T-cell (primary cell): ENCODE data around the gene MILR1. TPM values are rescaled to one million over a fixed set of nuclear protein-coding genes. Genes with fewer than 3 reads are reported as not detected.
A peak's percentile ranks its signal among the peaks of the same experiment; 100 is the strongest.

Experiments
- ATAC-seq, 4 experiments: fragments of 200-7000 bp in 3 of 4; fragments of 150-1000 bp in 1 of 4; cut with Tn5 transposase; replicated peaks in 1 of 4; 1 replicate in 3 of 4; 2 replicates in 1 of 4; pipeline ENCODE4 v1.10.0; 2021; ENCODE audit warnings: moderate library complexity in 3 of 4, mild to moderate bottlenecking in 2 of 4, moderate number of reproducible peaks in 1 of 4
- CTCF ChIA-PET, 2 donors: fragments of 300-600 bp; sonication (Branson Sonifier 250); formaldehyde crosslinking; loops; one replicate each; lab custom pipeline; 2022; ENCODE audit warnings: antibody characterized with exemption in 2 of 2; lab: Charles Lee
- POLR2A ChIA-PET, 2 donors: fragments of 300-600 bp; sonication (Branson Sonifier 250); formaldehyde crosslinking; loops; one replicate each; lab custom pipeline; 2022; ENCODE audit warnings: antibody characterized with exemption in 2 of 2; lab: Charles Lee
- DNase-seq, 35 experiments: peaks; one replicate each; pipeline versions ENCODE4 v3.0.0 to v3.0.0-alpha.2; 2013 to 2023
- H3K27ac ChIP-seq: one replicate; pipeline ENCODE4 v1.5.1; 2013; ENCODE audit warnings: low read length
- H3K27me3 ChIP-seq, 2 experiments: replicated peaks in 1 of 2; 1 replicate in 1 of 2; 2 replicates in 1 of 2; pipeline versions ENCODE4 v1.6.1 to v1.7.0; 2013; ENCODE audit warnings: low read length in 1 of 2, mixed read lengths in 1 of 2; ENCODE audit not compliant: control insufficient read depth in 2 of 2, insufficient read depth in 2 of 2; ENCODE audit errors: extremely low read depth in 1 of 2
- H3K36me3 ChIP-seq, 2 donors: 1 replicate in 1 of 2; 2 replicates in 1 of 2; pipeline versions ENCODE4 v1.6.1 to v1.7.0; 2013; ENCODE audit warnings: low read length in 1 of 2; ENCODE audit not compliant: control insufficient read depth in 2 of 2, insufficient read depth in 1 of 2; ENCODE audit errors: extremely low read depth in 1 of 2
- H3K4me1 ChIP-seq, 2 experiments: 1 replicate in 1 of 2; 2 replicates in 1 of 2; pipeline versions ENCODE4 v1.6.1 to v1.7.0; 2013; ENCODE audit warnings: low read length in 2 of 2, mixed read lengths in 1 of 2; ENCODE audit not compliant: insufficient read depth in 2 of 2, control insufficient read depth in 1 of 2; ENCODE audit errors: extremely low read depth in 1 of 2
- H3K4me3 ChIP-seq, 2 donors: 1 replicate in 1 of 2; 2 replicates in 1 of 2; pipeline versions ENCODE4 v1.5.1 to v1.7.0; 2013; ENCODE audit warnings: mild to moderate bottlenecking in 2 of 2, low read length in 1 of 2, moderate library complexity in 1 of 2; ENCODE audit not compliant: control insufficient read depth in 1 of 2; ENCODE audit errors: extremely low read depth in 1 of 2
- H3K9me3 ChIP-seq: 2 replicates; pipeline ENCODE4 v1.7.0; 2013
- H3K27ac Mint-ChIP-seq, 2 donors: one replicate each; pipeline ENCODE4 v1.8.0; 2020 to 2021; ENCODE audit warnings: mild to moderate bottlenecking in 2 of 2, mixed read lengths in 2 of 2
- H3K27me3 Mint-ChIP-seq, 2 donors: one replicate each; pipeline ENCODE4 v1.8.0; 2021 to 2022; ENCODE audit warnings: mixed read lengths in 2 of 2
- H3K36me3 Mint-ChIP-seq: one replicate; pipeline ENCODE4 v1.8.0; 2021; ENCODE audit warnings: mixed read lengths
- H3K4me1 Mint-ChIP-seq, 3 donors: one replicate each; pipeline ENCODE4 v1.8.0; 2020 to 2022; ENCODE audit warnings: mixed read lengths in 3 of 3, mild to moderate bottlenecking in 1 of 3
- H3K4me3 Mint-ChIP-seq, 3 donors: one replicate each; pipeline ENCODE4 v1.8.0; 2020 to 2022; ENCODE audit warnings: mild to moderate bottlenecking in 3 of 3, mixed read lengths in 3 of 3, moderate library complexity in 3 of 3
- H3K9me3 Mint-ChIP-seq, 3 donors: one replicate each; pipeline ENCODE4 v1.8.0; 2020 to 2022; ENCODE audit warnings: mixed read lengths in 3 of 3
- WGBS: methylation state at CpG from one replicate; pipeline ENCODE4 v1.1.5; 2013; ENCODE audit warnings: missing lambda C conversion rate; ENCODE audit not compliant: insufficient coverage; 5-methylcytosine and 5-hydroxymethylcytosine counted together
- total RNA-seq, 35 experiments: library from RNA in 6 of 35; stranded (reverse) in 6 of 35; fragments of 120-200 nt in 1 of 35; gene quantifications; one replicate each; pipeline versions ENCODE4 v1.2.1 to v1.2.4 and lab custom pipeline; 2013 to 2026

MILR1 gene
- total RNA-seq, 5 donors from 2014 or later (not counting 1 experiment from before 2014, with no cell fraction given), result 0.22 to 0.76 TPM; not detected in 3

DNA sequence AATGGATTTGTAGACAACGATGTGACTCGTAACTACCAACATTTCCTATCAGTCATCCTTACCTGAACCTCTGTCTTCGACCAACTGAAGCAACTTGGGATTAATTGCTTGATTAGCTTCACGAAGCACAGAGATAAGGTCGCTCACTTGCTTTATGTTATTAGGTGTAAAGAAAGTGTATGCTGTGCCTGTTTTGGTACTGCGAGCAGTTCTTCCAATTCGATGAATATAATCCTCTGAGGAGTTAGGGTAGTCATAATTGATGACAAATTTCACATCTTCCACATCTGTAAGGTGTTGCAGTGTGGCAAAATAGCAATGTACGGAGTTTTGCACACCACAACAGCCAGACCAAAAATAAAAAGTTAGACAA lies 51.6 kb downstream of the MILR1 start:
- DNase-seq (peak in 1 of 35 experiments; percentile 37), ATAC-seq (no peak)
- Mint-ChIP-seq H3K36me3 (peaks cover 59% of the 10 kb centered on the region), H3K4me3 (peak overlapping the region in 1 of 3 donors; percentile 100), H3K9me3 (no peaks in the 10 kb centered on the region), H3K27me3 (no peaks in the 10 kb centered on the region), H3K4me1 (peaks cover 90 to 99% (median 91%) of the 10 kb centered on the region in 3 donors), H3K27ac (peak overlapping the region; percentile 41 to 68)
- ChIA-PET CTCF (no interaction called here), POLR2A (no interaction called here)
- 90% methylated on average over 2 of the region's 8 CpGs for WGBS
- peak overlapping the region; percentile 99 for H3K27ac ChIP-seq
- H3K9me3 ChIP-seq, result no peaks in the 10 kb centered on the region
- H3K27me3 ChIP-seq, result no peaks in the 10 kb centered on the region
- H3K4me3 ChIP-seq, result no peak overlapping the region
- peaks cover 26 to 31% of the 10 kb centered on the region in 2 experiments for H3K4me1 ChIP-seq
- H3K36me3 ChIP-seq, result peaks cover 6 to 74% of the 10 kb centered on the region in 2 donors

DNA sequence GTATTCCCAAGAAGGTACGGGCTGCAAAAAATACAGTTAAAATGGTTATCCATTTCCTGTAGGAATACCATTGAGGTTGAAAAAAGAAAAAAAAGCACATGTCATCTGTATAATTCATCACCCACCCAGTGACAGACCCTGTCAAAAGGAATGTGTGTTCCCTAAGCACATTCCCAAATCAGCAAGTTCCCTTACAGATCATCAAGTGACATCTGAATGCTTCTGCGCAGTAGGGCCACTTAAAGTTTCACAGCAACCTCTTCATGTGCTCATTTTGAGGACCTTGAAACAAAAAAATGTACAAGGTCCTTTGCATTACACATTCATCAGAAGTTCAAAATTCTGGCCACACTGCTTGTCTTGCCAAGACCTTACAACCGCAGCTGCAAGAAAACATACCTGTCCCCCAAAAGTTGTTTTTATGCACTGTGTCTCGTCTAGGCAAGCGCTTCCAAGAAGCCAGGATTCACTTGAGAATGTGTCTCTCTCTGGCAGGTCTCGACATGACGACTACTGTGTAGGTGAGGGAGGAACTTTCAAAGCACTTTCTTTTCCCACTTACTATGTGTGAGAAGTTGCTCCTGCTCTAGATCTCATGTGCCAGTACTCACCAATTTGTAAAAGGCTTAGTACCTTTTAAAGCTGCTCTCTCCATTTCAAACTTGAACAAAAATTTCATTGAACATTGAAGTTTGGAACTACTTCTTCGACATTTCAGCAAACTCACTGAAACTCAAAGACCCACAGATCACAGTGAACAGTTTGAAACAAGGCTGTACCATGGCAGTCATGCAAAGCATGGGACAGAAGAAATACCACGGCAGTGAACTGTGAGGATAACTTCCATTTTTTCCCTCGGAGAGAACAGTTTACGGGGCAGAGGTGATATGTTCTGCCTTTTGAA lies 52.2 kb downstream of the MILR1 start:
- peaks cover 6 to 74% of the 10 kb centered on the region in 2 donors for H3K36me3 ChIP-seq
- Mint-ChIP-seq H3K4me1 (peaks cover 83 to 97% (median 85%) of the 10 kb centered on the region in 3 donors), H3K4me3 (peak overlapping the region in 1 of 3 donors; percentile 100), H3K36me3 (peaks cover 66% of the 10 kb centered on the region), H3K27me3 (no peaks in the 10 kb centered on the region), H3K9me3 (no peaks in the 10 kb centered on the region), H3K27ac (peak overlapping the region; percentile 61 to 68)
- no peaks in the 10 kb centered on the region for H3K27me3 ChIP-seq
- ChIA-PET POLR2A (interaction anchor here in 1 of 2 donors (0.5 kb wide), 1 partner anchor 481 kb away, joined by 7 read pairs; the partner anchor contains the start of gene ICAM2), CTCF (interaction anchor here in 1 of 2 donors (0.5 kb wide), 1 partner anchor 163 kb away, joined by 4 read pairs; no protein-coding TSS in a partner anchor)
- ATAC-seq (no peak), DNase-seq (peak in 2 of 35 experiments; percentile 21 to 47)
- WGBS, result 96% methylated on average over 5 of the region's 11 CpGs
- H3K27ac ChIP-seq, result peak overlapping the region; percentile 99
- no peak overlapping the region for H3K4me3 ChIP-seq
- no peaks in the 10 kb centered on the region for H3K9me3 ChIP-seq
- peaks cover 23 to 24% of the 10 kb centered on the region in 2 experiments for H3K4me1 ChIP-seq

DNA sequence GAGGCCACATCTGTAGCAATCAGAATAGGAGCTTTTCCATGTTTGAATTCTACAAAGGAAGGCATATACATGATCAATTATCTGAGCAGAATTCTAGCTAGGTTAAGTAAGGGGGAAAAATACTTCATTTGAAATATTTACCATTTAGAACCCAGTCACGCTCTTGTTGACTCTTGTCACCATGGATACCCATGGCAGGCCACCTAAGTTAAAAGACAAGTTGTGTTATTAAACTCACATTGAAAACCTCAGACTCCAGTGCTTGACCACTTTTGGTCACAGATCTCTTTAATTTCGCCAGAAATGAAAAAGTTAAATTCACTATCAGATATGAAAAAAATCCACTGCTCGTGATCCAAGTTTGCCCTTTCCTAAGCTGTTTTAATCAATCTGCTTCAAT lies 53.1 kb downstream of the MILR1 start:
- Histone ChIP-seq H3K9me3 (no peaks in the 10 kb centered on the region), H3K27ac (peak overlapping the region; percentile 99), H3K27me3 (no peaks in the 10 kb centered on the region), H3K36me3 (peaks cover 6 to 74% of the 10 kb centered on the region in 2 donors), H3K4me3 (no peak overlapping the region), H3K4me1 (peaks cover 18 to 22% of the 10 kb centered on the region in 2 experiments)
- ChIA-PET CTCF (no interaction called here), POLR2A (interaction anchor here in 1 of 2 donors (0.6 to 0.8 kb wide), 3 partner anchors 8 to 18 kb away, joined by 3 to 4 read pairs (median 3); no protein-coding TSS in a partner anchor)
- peak overlapping the region; percentile 61 to 68 for H3K27ac Mint-ChIP-seq
- peak in 1 of 35 experiments; percentile 33 for DNase-seq
- no peaks in the 10 kb centered on the region for H3K9me3 Mint-ChIP-seq
- 57% methylated on average over 2 of the region's 3 CpGs for WGBS
- no peaks in the 10 kb centered on the region for H3K27me3 Mint-ChIP-seq
- ATAC-seq, result no peak
- H3K4me1 Mint-ChIP-seq, result peaks cover 77 to 88% (median 78%) of the 10 kb centered on the region in 3 donors
- peaks cover 66% of the 10 kb centered on the region for H3K36me3 Mint-ChIP-seq
- H3K4me3 Mint-ChIP-seq, result peak overlapping the region in 2 of 3 donors; percentile 5 to 100

DNA sequence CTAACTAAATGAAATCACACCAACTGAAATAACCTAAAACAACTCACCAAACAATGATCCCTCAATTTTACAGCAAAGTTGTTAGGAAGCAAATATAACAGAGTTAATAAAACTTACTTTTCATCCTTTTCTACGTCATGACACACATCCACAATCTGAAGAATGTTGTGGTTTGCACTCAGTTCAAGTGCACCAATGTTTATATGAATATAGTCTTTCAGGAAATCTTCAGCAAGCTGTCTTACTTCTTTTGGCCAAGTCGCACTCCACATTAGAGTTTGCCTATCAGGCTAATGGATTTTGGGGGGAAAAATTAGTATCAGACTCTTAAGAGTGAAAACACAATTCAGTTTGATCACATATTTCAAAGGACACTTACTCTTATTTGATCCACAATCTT lies 53.9 kb downstream of the MILR1 start:
- H3K9me3 Mint-ChIP-seq, result no peaks in the 10 kb centered on the region
- peak overlapping the region; percentile 99 for H3K27ac ChIP-seq
- ATAC-seq (no peak), DNase-seq (peak in 1 of 35 experiments; percentile 21)
- H3K36me3 Mint-ChIP-seq, result peaks cover 66% of the 10 kb centered on the region
- CTCF ChIA-PET, result no interaction called here
- peaks cover 6 to 73% of the 10 kb centered on the region in 2 donors for H3K36me3 ChIP-seq
- no CpG with 5 or more reads among the region's 2 CpGs for WGBS
- H3K4me3 ChIP-seq, result no peak overlapping the region
- no peaks in the 10 kb centered on the region for H3K27me3 Mint-ChIP-seq
- H3K27me3 ChIP-seq, result no peaks in the 10 kb centered on the region
- H3K4me1 Mint-ChIP-seq, result peaks cover 74 to 87% (median 75%) of the 10 kb centered on the region in 3 donors
- peak overlapping the region; percentile 19 to 100 (median 49) for H3K4me3 Mint-ChIP-seq
- no peaks in the 10 kb centered on the region for H3K9me3 ChIP-seq
- H3K4me1 ChIP-seq, result peaks cover 13 to 23% of the 10 kb centered on the region in 2 experiments
- H3K27ac Mint-ChIP-seq, result peak overlapping the region; percentile 53 to 61
- POLR2A ChIA-PET, result interaction anchor here in 1 of 2 donors (0.6 to 0.8 kb wide), 2 partner anchors 7 to 17 kb away, joined by 3 to 4 read pairs; no protein-coding TSS in a partner anchor

DNA sequence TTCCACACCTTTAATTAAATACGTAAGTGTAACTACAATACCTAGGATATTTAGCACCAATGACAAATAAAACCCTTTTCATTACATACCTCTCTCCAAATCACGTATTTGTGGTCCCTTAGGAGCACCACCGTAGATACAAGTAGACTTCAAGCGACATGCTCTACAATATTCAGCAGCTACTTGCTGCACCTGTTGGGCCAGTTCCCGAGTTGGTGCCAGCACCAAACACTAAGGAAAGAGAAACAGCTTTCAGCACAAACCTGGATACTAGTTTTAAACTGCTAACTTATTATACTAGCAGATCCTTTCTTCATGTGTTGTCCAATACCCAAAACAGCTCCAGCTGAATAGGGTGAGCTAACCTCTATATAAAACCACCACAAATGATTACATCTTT lies 54.4 kb downstream of the MILR1 start:
- DNase-seq (peak in 1 of 35 experiments; percentile 30), ATAC-seq (no peak)
- no peaks in the 10 kb centered on the region for H3K27me3 Mint-ChIP-seq
- CTCF ChIA-PET, result no interaction called here
- POLR2A ChIA-PET, result interaction anchor here in 1 of 2 donors (0.5 to 1.4 kb wide), 2 partner anchors 8 to 54 kb away, joined by 3 to 4 read pairs; no protein-coding TSS in a partner anchor
- H3K4me1 Mint-ChIP-seq, result peaks cover 73 to 87% (median 75%) of the 10 kb centered on the region in 3 donors
- Histone ChIP-seq H3K27me3 (no peaks in the 10 kb centered on the region), H3K9me3 (no peaks in the 10 kb centered on the region), H3K36me3 (peaks cover 6 to 68% of the 10 kb centered on the region in 2 donors), H3K4me3 (no peak overlapping the region), H3K27ac (peak overlapping the region; percentile 99), H3K4me1 (peaks cover 13 to 26% of the 10 kb centered on the region in 2 experiments)
- WGBS, result 80% methylated on average over 5 of the region's 5 CpGs
- H3K36me3 Mint-ChIP-seq, result peaks cover 67% of the 10 kb centered on the region
- H3K9me3 Mint-ChIP-seq, result no peaks in the 10 kb centered on the region
- peak overlapping the region; percentile 19 to 100 (median 49) for H3K4me3 Mint-ChIP-seq
- H3K27ac Mint-ChIP-seq, result peak overlapping the region in 1 of 2 donors; percentile 53
